HEK293T (cell line): ENCODE data around the gene FERMT1.

Experiments
- BHLHE40 ChIP-seq: fragments of 450-650 bp; IDR thresholded peaks from 2 replicates; pipeline ENCODE4 v1.6.1; 2016; ENCODE audit warnings: mild to moderate bottlenecking, moderate library complexity, borderline replicate concordance
- HDGF ChIP-seq: fragments of 450-650 bp; IDR thresholded peaks from 2 replicates; pipeline ENCODE4 v1.6.1; 2017; ENCODE audit warnings: antibody characterized with exemption, borderline replicate concordance
- NFRKB ChIP-seq: fragments of 450-650 bp; IDR thresholded peaks from 2 replicates; pipeline ENCODE4 v1.6.1; 2016; ENCODE audit warnings: mild to moderate bottlenecking, moderate library complexity
- SP1 ChIP-seq: fragments of 450-650 bp; IDR thresholded peaks from 2 replicates; pipeline ENCODE4 v1.6.1; 2017
- SUZ12 ChIP-seq: fragments of 450-650 bp; IDR thresholded peaks from 2 replicates; pipeline ENCODE4 v1.6.1; 2016; ENCODE audit warnings: mild to moderate bottlenecking
- TARDBP ChIP-seq: fragments of 450-650 bp; IDR thresholded peaks from 2 replicates; pipeline ENCODE4 v1.6.1; 2016

DNA sequence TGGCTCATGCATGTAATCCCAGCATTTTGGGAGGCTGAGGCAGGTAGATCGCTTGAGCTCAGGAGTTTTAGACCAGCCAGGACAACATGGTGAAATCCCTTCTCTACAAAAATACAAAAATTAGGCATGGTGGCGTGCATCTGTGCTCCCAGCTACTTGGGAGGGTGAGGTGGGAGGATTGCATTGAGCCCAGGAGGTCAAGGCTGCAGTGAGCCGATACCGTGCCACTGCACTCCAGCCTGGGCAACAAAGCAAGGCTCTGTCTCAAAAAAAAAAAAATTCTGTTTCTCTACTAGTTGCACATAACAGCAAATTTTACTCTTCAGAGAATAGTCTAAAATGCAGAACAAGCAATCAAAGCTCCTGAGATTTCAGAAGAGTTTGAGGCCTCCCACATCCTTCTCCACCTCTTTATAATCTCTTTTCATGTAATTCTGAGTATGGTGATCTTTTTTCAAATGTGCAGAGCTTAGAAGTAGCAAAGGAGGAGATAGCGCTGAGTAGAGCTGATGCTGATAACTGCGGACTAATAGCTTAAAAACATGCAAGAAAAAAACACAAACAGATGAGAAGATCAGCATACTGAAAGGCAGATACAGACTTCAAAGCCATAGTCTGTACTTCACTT, 92.3 kb downstream of the FERMT1 start:
- TF ChIP-seq SP1 (no peak), NFRKB (no peak), SUZ12 (no peak), TARDBP (no peak), HDGF (no peak), BHLHE40 (no peak)
